Endothelial cell (in vitro differentiated cells): ENCODE measurements around the gene RAB39A. TPM values are rescaled to one million over a fixed set of nuclear protein-coding genes. Genes with fewer than 3 reads are reported as not detected.

Experiments
- DNase-seq: peaks from one replicate; pipeline ENCODE4 v3.0.0; 2021; ENCODE audit warnings: low spot score
- H3K27ac Mint-ChIP-seq: one replicate; pipeline ENCODE4 v1.8.0; 2021; ENCODE audit warnings: mixed read lengths, inconsistent platforms; ENCODE audit not compliant: unreplicated experiment
- H3K27me3 Mint-ChIP-seq: one replicate; pipeline ENCODE4 v1.8.0; 2021; ENCODE audit warnings: mild to moderate bottlenecking, moderate library complexity, mixed read lengths, inconsistent platforms; ENCODE audit not compliant: unreplicated experiment
- H3K36me3 Mint-ChIP-seq: one replicate; pipeline ENCODE4 v1.8.0; 2021; ENCODE audit warnings: mild to moderate bottlenecking, low read depth, mixed read lengths, inconsistent platforms; ENCODE audit not compliant: unreplicated experiment
- H3K4me1 Mint-ChIP-seq: one replicate; pipeline ENCODE4 v1.8.0; 2021; ENCODE audit warnings: mild to moderate bottlenecking, mixed read lengths, inconsistent platforms; ENCODE audit not compliant: unreplicated experiment
- H3K4me3 Mint-ChIP-seq: one replicate; pipeline ENCODE4 v1.8.0; 2021; ENCODE audit warnings: mild to moderate bottlenecking, mixed read lengths, inconsistent platforms; ENCODE audit not compliant: unreplicated experiment
- H3K9me3 Mint-ChIP-seq: one replicate; pipeline ENCODE4 v1.8.0; 2021; ENCODE audit warnings: mixed read lengths, inconsistent platforms; ENCODE audit not compliant: unreplicated experiment
- total RNA-seq: library from RNA; stranded (reverse); fragmentation: NEBNext Ultra II Directional; extraction: Animal tissue kit (Norgen Biotek cat#: 25700); gene quantifications from one replicate; pipeline ENCODE4 v1.2.1, GENCODE V29; 2021; ENCODE audit not compliant: unreplicated experiment
- TF ChIP-seq, protein P1 (sequence below): fragments of 200-600 bp; sonication (generic); IDR thresholded peaks from one replicate; pipeline ENCODE4 v1.5.0; 2021; ENCODE audit warnings: antibody characterized with exemption; ENCODE audit not compliant: unreplicated experiment

The RAB39A gene
- total RNA-seq, 1 donor from 2014 or later: 2.4 TPM

DNA sequence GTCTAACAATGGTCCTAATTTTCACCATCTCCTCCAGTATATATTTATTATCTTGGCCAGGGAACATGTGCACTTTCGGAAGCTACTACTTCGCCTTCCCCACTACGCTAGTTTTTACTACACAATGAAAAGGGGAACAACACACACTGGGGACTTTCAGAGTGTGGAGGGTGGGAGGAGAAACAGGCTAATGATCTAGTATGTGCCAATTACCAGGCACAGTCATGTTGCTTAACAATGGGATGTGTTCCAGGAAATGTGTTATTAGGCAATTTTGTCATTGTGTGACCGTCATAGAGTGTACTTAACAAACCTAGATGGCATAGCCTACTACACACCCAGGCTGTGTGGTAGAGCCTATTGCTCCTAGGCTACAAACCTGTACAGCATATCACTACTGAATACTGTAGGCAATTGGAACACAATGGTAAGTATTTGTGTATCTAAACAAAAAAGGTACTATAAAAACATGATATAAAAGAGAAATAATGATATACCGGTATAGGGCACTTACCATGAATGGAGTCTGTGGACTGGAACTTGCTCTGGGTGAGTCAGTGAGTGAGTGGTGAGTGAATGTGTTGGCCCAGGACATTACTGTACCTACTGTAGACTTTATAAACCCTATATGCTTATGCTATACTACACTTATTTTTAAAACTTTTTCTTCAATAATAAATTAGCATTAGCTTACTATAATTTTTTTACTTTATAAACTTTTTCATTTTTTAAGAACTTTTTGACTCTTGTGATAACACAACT lies 60.3 kb downstream of the RAB39A start:
- H3K36me3 Mint-ChIP-seq: no peaks in the 10 kb centered on the region
- no peak overlapping the region for H3K27ac Mint-ChIP-seq
- H3K4me3 Mint-ChIP-seq: no peak overlapping the region
- peaks cover 2% of the 10 kb centered on the region for H3K27me3 Mint-ChIP-seq
- H3K4me1 Mint-ChIP-seq: no peaks in the 10 kb centered on the region
- DNase-seq: no peak
- TF ChIP-seq, protein P1, sequence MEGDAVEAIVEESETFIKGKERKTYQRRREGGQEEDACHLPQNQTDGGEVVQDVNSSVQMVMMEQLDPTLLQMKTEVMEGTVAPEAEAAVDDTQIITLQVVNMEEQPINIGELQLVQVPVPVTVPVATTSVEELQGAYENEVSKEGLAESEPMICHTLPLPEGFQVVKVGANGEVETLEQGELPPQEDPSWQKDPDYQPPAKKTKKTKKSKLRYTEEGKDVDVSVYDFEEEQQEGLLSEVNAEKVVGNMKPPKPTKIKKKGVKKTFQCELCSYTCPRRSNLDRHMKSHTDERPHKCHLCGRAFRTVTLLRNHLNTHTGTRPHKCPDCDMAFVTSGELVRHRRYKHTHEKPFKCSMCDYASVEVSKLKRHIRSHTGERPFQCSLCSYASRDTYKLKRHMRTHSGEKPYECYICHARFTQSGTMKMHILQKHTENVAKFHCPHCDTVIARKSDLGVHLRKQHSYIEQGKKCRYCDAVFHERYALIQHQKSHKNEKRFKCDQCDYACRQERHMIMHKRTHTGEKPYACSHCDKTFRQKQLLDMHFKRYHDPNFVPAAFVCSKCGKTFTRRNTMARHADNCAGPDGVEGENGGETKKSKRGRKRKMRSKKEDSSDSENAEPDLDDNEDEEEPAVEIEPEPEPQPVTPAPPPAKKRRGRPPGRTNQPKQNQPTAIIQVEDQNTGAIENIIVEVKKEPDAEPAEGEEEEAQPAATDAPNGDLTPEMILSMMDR: no peak
- no peaks in the 10 kb centered on the region for H3K9me3 Mint-ChIP-seq

DNA sequence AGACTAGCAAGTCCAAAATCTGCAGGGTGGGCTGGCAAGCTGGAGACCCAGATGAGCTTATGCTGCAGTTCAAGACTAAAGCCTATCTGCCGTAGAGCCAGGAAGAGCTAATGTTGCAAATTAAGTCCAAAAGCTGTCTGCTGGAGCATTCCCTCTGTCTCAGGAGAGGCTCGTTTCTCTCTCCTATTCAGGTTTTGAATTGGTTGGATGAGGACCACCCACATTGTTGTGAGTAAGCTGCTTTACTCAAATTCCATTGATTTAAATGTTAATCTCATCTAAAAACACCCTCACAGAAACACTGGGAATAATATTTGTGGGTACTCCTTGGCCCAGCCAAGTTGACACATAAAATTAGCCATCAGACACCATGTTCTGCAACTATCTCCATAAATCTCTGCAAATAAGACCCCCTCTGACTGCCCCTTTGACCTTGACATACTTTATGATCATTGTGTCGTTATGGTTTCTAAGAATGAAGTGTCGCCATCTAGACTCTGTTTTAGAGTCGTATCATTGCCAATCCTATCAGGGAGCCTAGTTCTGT lies 63.7 kb downstream of the RAB39A start:
- H3K27ac Mint-ChIP-seq: no peak overlapping the region
- H3K9me3 Mint-ChIP-seq: no peaks in the 10 kb centered on the region
- no peaks in the 10 kb centered on the region for H3K4me1 Mint-ChIP-seq
- H3K4me3 Mint-ChIP-seq: no peak overlapping the region
- TF ChIP-seq, protein P1: no peak
- DNase-seq: no peak
- H3K27me3 Mint-ChIP-seq: peaks cover 2% of the 10 kb centered on the region
- H3K36me3 Mint-ChIP-seq: no peaks in the 10 kb centered on the region

DNA sequence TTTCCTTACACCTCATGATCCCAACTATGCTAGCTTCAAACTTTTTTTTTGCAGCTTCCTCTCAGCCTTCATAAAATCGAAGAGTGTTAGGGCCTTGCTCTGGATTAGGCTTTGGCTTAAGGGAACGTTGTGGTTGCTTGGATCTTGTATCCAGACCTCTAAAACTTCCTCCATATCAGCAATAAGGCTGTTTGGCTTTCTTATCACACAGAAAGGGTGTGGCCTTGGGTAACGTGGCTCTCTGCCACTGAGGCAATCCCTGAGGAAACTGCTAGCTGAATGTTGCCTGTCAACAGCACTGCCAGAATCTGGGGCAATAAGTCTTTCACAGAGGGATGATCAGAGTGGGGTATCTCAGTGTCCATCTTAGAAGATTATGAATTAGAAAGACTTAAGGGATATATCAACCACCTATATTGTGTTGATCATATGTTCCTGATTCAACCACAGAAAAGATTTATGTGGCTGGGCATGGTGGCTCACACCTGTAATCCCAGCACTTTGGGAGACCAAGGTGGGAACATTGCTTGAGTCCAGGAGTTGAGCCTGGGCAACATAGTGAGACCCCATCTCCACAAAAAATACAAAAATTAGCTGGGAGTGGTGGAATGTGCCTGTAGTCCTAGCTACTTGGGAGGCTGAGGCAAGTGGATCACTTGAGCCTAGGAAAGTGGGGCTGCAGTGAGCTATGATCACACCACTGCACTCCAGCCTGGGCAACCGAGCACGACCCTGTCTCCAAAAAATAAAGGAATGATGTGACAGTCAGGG lies 67.9 kb downstream of the RAB39A start:
- TF ChIP-seq, protein P1: no peak
- Mint-ChIP-seq H3K9me3 (no peaks in the 10 kb centered on the region), H3K4me3 (no peak overlapping the region), H3K4me1 (no peaks in the 10 kb centered on the region), H3K27ac (no peak overlapping the region), H3K27me3 (peaks cover 2% of the 10 kb centered on the region), H3K36me3 (no peaks in the 10 kb centered on the region)
- no peak for DNase-seq

DNA sequence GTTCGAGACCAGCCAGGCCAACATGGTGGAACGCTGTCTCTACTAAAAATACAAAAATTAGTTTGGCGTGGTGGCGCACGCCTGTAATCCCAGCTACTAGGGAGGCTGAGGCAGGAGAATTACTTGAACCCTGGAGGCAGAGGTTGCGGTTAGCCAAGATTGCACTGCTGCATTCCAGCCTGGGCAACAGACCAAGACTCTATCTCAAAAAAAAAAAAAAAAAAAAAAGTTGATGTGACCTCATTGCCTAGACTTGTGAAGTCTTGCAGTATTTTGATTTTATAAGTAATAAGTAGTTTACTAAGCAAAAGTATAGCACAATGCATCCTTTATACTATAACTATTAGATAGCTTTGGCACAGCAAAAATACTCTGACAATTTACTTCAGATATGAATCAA lies 70.5 kb downstream of the RAB39A start:
- peaks cover 2% of the 10 kb centered on the region for H3K27me3 Mint-ChIP-seq
- DNase-seq: no peak
- H3K4me1 Mint-ChIP-seq: no peaks in the 10 kb centered on the region
- no peak overlapping the region for H3K27ac Mint-ChIP-seq
- H3K9me3 Mint-ChIP-seq: no peaks in the 10 kb centered on the region
- no peaks in the 10 kb centered on the region for H3K36me3 Mint-ChIP-seq
- no peak overlapping the region for H3K4me3 Mint-ChIP-seq
- TF ChIP-seq, protein P1: no peak
